GM18867 (cell line): ENCODE measurements around the gene PDZRN3.

Experiments
- ATAC-seq: cut with Tn5 transposase; IDR thresholded peaks from one replicate; pipeline ENCODE4 v1.9.1; 2021; ENCODE audit warnings: mild to moderate bottlenecking, moderate library complexity; ENCODE audit not compliant: unreplicated experiment

Gene PDZRN3

DNA sequence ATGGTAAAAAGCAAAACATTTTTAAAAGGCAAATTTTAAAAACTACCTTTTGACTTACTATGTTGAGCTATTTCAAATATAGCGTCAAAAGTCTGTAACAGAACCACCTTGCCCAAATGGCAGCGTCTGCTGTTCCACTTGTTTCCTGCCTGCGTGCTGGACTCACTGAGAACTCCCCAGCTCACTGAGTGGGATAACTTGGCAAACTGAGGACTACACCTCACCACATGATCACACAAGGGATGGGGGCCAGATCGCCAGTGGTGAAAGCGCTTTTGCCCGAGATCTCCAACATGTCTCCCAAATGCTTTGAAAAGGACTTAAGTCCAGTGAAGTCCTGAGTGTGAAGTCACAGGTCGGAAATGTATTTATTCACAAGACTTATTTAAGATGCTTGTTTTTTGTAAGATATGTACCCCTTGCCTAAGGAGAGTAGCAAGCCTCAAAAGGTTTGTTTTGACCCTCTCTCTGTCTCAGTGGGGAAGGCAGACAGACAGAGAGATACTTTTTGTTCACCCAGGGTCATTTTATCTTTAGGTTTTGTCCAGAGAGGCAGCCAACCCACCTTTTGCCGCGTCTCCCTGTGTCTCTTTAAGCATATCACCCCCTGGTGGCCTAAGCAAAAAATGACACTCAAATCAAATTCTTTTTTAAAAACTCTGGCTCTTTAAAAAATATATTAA is 192.6 kb downstream of the PDZRN3 start:
- peak; percentile 42 for ATAC-seq

GRCh38 chr3:73431183-73431900 is 193.4 kb downstream of the PDZRN3 start:
- no peak for ATAC-seq

GRCh38 chr3:73427048-73427706 is 197.6 kb downstream of the PDZRN3 start:
- ATAC-seq, result no peak

DNA sequence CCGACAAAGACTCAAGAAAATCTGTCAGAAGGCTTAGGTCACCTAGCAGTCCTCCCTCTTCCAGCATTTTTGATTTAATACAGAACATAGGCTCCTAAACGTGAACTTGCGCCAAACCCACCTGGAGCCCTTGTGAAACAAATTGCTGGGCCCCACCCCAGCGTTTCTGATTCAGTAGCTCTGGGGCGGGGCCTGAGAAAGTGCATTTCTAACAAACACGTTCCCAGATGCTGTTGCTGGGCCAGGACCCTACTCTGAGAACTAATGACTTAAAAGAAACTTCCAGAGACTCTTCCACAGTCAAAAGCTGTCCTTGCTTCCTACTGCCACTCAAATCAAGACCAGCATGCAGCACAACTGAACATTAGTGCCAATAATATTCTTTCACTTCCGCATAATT is 198.1 kb downstream of the PDZRN3 start:
- ATAC-seq, result no peak

- no peak for ATAC-seq
Measured at GRCh38 chr3:73423116-73423515, 201.6 kb downstream of the PDZRN3 start.

- no peak for ATAC-seq
Measured at GRCh38 chr3:73422571-73422970, 202.2 kb downstream of the PDZRN3 start.

- ATAC-seq, result no peak
Measured at GRCh38 chr3:73419942-73420341, 204.8 kb downstream of the PDZRN3 start.

- no peak for ATAC-seq
Measured at GRCh38 chr3:73419179-73419803, 205.4 kb downstream of the PDZRN3 start.

DNA sequence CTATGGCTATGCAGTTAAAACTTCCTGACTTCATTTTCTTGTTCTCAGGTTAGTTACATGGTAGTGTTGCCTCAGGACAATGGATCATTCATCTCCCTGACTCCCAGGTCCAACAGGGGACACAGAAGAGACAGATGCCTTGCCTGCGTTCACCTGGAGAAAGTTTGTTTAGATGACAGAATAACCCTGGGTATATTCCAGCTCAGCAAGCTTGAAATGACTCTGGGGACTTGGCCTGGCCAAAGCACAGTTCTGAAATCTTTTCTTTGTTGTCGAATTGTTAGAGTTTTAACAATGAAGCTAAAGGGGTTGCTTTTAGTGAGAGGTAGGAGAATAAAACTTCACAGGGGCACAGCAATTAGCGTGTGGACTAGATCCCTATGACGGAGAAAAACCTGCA is 206.1 kb downstream of the PDZRN3 start:
- ATAC-seq, result no peak

DNA sequence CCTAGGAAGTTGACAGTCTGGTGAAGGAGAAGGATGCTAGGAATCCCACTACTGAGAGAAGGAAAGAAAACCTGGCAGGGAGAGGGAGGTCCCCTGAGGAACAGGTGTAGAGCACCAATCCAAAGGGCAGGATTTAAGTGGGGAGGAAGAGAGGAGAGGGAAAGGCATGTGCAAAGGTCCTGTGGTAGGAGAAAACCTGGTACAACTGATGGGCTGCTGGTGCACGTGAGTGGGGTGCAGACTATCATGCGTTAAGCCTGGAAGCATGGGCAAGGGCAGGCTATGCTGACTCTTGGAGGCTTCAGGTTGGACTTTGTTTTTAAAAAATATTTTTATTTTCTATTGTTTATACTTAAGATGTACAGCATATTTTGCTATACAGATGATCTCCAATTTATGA is 209.6 kb downstream of the PDZRN3 start:
- ATAC-seq, result no peak

DNA sequence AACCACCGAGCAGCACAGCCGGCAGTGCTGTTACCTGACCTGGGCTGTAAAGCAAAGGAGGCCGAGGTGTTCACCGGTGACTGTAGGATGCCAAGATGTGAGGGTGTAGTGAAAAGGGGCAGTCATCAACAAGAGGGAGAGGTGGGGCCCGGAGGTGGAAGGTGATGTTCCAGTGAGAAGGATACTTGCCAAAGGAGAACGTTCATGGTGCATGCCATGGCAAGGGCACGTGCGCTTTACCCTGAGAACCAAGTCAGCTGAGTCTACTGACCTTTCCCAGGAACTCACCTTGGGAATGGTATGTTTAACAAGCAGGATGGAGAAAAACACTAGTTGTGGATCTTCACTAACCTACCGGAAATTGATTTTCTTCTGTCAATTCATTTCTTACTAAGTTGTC is 211.1 kb downstream of the PDZRN3 start:
- no peak for ATAC-seq

- ATAC-seq, result no peak
Measured at GRCh38 chr3:73411993-73412392, 212.7 kb downstream of the PDZRN3 start.

DNA sequence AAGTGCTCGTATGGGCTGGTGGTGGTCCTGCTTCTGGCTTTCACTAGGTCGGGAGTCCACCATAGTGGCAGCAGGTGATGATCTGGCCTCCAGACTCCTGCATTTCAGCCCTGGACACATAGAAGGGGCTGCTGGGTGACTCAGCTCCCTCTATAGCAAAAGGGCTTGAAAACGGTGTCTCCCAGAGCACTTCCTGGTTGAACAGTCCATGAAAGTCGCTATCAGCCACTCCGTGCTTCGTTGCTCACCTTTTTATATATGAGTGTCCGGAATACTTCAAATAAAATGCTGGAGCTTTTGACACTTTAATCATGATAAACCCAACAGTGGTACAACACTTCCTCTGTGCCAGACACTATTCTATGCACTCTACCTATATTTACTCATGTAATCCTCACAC is 213.2 kb downstream of the PDZRN3 start:
- no peak for ATAC-seq

- ATAC-seq, result no peak
Measured at GRCh38 chr3:73409138-73409763, 215.5 kb downstream of the PDZRN3 start.

- ATAC-seq, result no peak
Measured at GRCh38 chr3:73408634-73409033, 216.1 kb downstream of the PDZRN3 start.

DNA sequence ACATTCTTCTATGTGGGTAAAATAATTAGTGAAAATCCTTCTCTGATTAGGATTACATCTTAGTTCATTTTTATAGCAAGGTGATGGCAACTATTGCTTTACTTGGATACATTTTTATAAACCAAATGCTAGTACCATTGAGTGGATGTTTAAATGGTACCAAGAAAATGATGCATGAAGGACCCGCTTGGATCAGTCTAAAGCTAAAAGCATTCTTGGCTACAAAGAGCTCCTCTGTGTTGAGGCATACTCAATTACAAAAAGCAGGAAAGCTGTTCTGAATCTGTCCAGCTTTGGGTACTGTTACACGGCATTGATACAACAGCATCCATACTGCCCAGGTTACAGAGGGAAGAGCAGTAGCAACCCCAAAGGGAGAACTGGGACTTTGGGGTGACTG is 217.2 kb downstream of the PDZRN3 start:
- ATAC-seq, result no peak

DNA sequence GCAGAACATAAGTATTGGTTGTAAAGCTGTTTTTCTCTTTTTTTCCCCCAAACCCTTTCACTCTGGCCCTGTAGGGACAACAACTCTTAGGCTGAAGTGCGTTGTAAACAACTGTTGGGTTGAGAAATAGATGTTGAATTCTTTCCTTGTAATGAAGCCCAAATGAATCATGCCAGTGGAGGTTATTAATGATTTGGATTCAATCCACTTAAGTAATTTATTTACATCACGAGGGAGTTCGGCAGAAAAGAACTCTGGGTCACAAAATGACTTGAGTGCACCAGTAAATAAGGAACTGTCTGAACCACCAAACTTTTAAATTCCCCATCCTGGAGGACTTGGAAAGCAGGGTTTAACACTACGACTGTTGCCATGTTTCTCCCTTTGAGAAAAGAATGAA is 218.9 kb downstream of the PDZRN3 start:
- no peak for ATAC-seq

DNA sequence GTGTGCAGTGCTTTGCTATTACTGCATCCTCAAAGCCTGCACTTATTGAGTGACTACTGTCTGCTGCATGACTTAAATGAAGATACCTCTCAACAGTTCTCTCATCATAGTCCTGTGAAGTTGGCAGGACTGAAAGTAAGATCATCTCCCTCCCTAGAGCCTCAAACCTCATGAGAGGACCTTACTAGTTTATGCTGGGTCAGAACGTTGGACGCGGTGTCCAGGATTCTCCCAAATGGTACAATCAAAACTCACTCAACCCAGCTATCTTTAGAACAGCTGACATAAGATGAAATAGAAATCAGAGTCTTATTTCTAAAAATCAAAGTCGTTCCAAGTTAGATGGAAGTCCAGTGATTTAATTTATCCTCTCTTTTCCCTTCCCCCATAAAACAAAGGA is 219.7 kb downstream of the PDZRN3 start:
- ATAC-seq, result no peak

- no peak for ATAC-seq
Measured at GRCh38 chr3:73404435-73404834, 220.3 kb downstream of the PDZRN3 start.

GRCh38 chr3:73403444-73403843 is 221.3 kb downstream of the PDZRN3 start:
- ATAC-seq, result no peak

DNA sequence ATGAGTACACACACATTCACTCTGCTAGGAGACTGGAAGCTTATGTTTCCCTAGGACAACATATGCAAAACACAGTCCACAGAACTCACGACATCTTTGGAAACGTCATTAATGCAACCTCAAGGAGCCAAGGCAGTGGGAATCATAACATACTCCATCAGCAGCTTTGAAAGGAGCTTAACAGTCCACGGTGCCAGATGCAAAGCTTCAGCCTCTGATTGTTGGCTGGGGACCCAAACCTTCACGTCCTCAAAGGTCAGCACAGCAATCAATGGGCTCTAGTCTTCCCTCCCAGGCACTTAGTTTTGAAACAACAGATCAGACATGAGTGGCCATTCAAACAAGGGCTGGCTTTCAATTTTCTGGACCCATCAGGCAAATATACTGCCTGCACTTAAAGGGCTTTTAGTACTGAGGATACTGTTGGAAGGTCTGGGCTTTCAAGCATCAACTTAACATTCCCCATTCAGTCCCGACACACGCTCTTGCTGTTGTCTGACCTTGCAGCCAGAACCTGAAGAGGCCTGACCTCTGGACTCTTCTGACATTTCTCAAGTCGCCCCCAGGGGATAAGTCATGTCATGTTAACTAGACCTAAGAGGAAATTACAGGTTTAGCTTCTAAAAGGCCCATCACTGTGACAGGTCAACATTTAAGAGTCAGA is 223.0 kb downstream of the PDZRN3 start:
- ATAC-seq, result no peak
